HepG2 (cell line): ENCODE results near the gene ECEL1. TPM values are rescaled to one million over a fixed set of nuclear protein-coding genes. Genes with fewer than 3 reads are reported as not detected.

Experiments
- ATAC-seq: fragments of 200-7000 bp; cut with Tn5 transposase; 3 replicates; pipeline ENCODE4 v1.9.1; 2020; ENCODE audit warnings: mild to moderate bottlenecking, moderate library complexity
- BruUV-seq: library from RNA; stranded (reverse); fragments of 400-500 nt; replicated peaks from 2 replicates; lab custom pipeline; 2021; lab: Mats Ljungman, UMichigan
- CTCF ChIA-PET: fragments of 300-600 bp; formaldehyde crosslinking; extraction: SDS; loops from one replicate; lab custom pipeline; 2021; ENCODE audit warnings: low total read pairs, inconsistent platforms, low intra/inter-chr PET ratio; lab: Yijun Ruan, JAX
- POLR2A ChIA-PET: fragments of 350-600 bp; sonication (Branson Sonifier 250); formaldehyde crosslinking; loops from one replicate; lab custom pipeline; 2020; ENCODE audit warnings: antibody characterized with exemption, inconsistent platforms; lab: Yijun Ruan, JAX
- DNase-seq: peaks from one replicate; pipeline ENCODE4 v3.0.0-alpha.2; 2015; ENCODE audit warnings: low spot score
- FAIRE-seq: peaks from 3 replicates; lab custom pipeline; 2011; peaks lifted over from hg19 to GRCh38; lab: Jason Lieb, UNC
- H2AFZ ChIP-seq: one replicate; pipeline ENCODE4 v1.6.1; 2011; ENCODE audit warnings: low read length, inconsistent platforms
- H3K27ac ChIP-seq: fragments of 300-600 bp; 3 replicates; pipeline ENCODE4 v1.8.0; 2011; ENCODE audit warnings: mixed run types, mild to moderate bottlenecking, mixed read lengths, low read length, inconsistent platforms; ENCODE audit not compliant: insufficient read depth; ENCODE audit errors: extremely low read length
- H3K27me3 ChIP-seq, 2 experiments: fragments of 200-600 bp in 1 of 2; 2 replicates in 1 of 2; 3 replicates in 1 of 2; pipeline versions ENCODE4 v1.6.0 to v1.8.0; 2011; ENCODE audit warnings: low read length in 2 of 2, mild to moderate bottlenecking in 2 of 2, moderate library complexity in 2 of 2, inconsistent platforms in 1 of 2; ENCODE audit not compliant: insufficient read depth in 2 of 2, control insufficient read depth in 1 of 2
- H3K36me3 ChIP-seq, 2 experiments: fragments of 200-600 bp in 1 of 2; replicated peaks in 1 of 2; 2 replicates in 1 of 2; 3 replicates in 1 of 2; pipeline versions ENCODE4 v1.5.1 to v1.8.0; 2011; ENCODE audit warnings: low read length in 2 of 2, inconsistent platforms in 1 of 2; ENCODE audit not compliant: insufficient read depth in 2 of 2, control insufficient read depth in 1 of 2
- H3K4me1 ChIP-seq: 2 replicates; pipeline ENCODE4 v1.5.1; 2012; ENCODE audit warnings: low read length, inconsistent platforms; ENCODE audit not compliant: insufficient read depth
- H3K4me2 ChIP-seq: 2 replicates; pipeline ENCODE4 v1.6.0; 2011; ENCODE audit warnings: low read depth, low read length, inconsistent platforms
- H3K4me3 ChIP-seq, 3 experiments: fragments of 200-600 bp in 1 of 3; sonication (generic), shearing (Covaris generic) in 1 of 3; replicated peaks in 1 of 3; 2 replicates each; pipeline ENCODE4 v1.5.1; 2011 to 2016; ENCODE audit warnings: low read length in 3 of 3, inconsistent platforms in 2 of 3, low read depth in 2 of 3, mild to moderate bottlenecking in 2 of 3, control low read depth in 1 of 3, mixed read lengths in 1 of 3; ENCODE audit not compliant: insufficient read depth in 1 of 3
- H3K79me2 ChIP-seq: one replicate; pipeline ENCODE4 v1.6.1; 2011; ENCODE audit warnings: low read length, inconsistent platforms; ENCODE audit not compliant: insufficient read depth
- H3K9ac ChIP-seq: 2 replicates; pipeline ENCODE4 v1.6.0; 2011; ENCODE audit warnings: mild to moderate bottlenecking, low read depth, low read length, inconsistent platforms; ENCODE audit not compliant: insufficient read depth
- H3K9me3 ChIP-seq: 2 replicates; pipeline ENCODE4 v1.5.1; 2012; ENCODE audit warnings: mild to moderate bottlenecking, low read length
- H4K20me1 ChIP-seq: 2 replicates; pipeline ENCODE4 v1.6.0; 2011; ENCODE audit warnings: inconsistent platforms, mild to moderate bottlenecking, low read length, moderate library complexity; ENCODE audit not compliant: insufficient read depth
- CHD4 ChIP-seq: fragments of 200-600 bp; sonication (generic); IDR thresholded peaks from 2 replicates; pipeline ENCODE4 v1.7.0; 2017; ENCODE audit warnings: mild to moderate bottlenecking, low read length, borderline replicate concordance
- ETV5 ChIP-seq: IDR thresholded peaks from 2 replicates; pipeline ENCODE4 v1.6.1; 2018; ENCODE audit warnings: missing biosample characterization, missing genetic modification reagents, inconsistent platforms, borderline replicate concordance
- FIP1L1 ChIP-seq: fragments of 200-400 bp; formaldehyde crosslinking; IDR thresholded peaks from 2 replicates; pipeline ENCODE4 v1.6.1; 2018; ENCODE audit warnings: low read depth, mild to moderate bottlenecking, low read length, moderate library complexity, borderline replicate concordance; ENCODE audit not compliant: insufficient read depth
- HNRNPH1 ChIP-seq: fragments of 200-400 bp; formaldehyde crosslinking; optimal IDR thresholded peaks from 2 replicates; pipeline ENCODE3; 2017; ENCODE audit warnings: mild to moderate bottlenecking, low read depth, low read length
- HOXD1 ChIP-seq: sonication (generic); formaldehyde crosslinking; IDR thresholded peaks from 2 replicates; pipeline ENCODE4 v1.5.0; 2020; ENCODE audit warnings: missing genetic modification reagents
- MED1 ChIP-seq: sonication (generic); formaldehyde crosslinking; IDR thresholded peaks from 2 replicates; pipeline ENCODE4 v1.4.0; 2020; ENCODE audit warnings: missing genetic modification reagents
- MIER2 ChIP-seq: IDR thresholded peaks from 2 replicates; pipeline ENCODE4 v1.6.1; 2016; ENCODE audit warnings: missing biosample characterization, missing genetic modification reagents
- MTF1 ChIP-seq: sonication (generic); formaldehyde crosslinking; IDR thresholded peaks from 2 replicates; pipeline ENCODE4 v1.5.0; 2020; ENCODE audit warnings: missing genetic modification reagents
- NRL ChIP-seq: sonication (generic); formaldehyde crosslinking; IDR thresholded peaks from 2 replicates; pipeline ENCODE4 v1.5.0; 2020; ENCODE audit warnings: missing genetic modification reagents, mild to moderate bottlenecking, moderate library complexity, borderline replicate concordance
- PTBP1 ChIP-seq: fragments of 200-400 bp; formaldehyde crosslinking; IDR thresholded peaks from 2 replicates; pipeline ENCODE4 v1.6.1; 2018; ENCODE audit warnings: low read length, low read depth; ENCODE audit not compliant: poor library complexity, severe bottlenecking
- TEAD3 ChIP-seq: optimal IDR thresholded peaks from 2 replicates; pipeline ENCODE3; 2016; ENCODE audit warnings: borderline replicate concordance
- ZNF138 ChIP-seq: sonication (generic); formaldehyde crosslinking; IDR thresholded peaks from 2 replicates; pipeline ENCODE4 v1.5.0; 2020; ENCODE audit warnings: mild to moderate bottlenecking, low read depth, missing genetic modification reagents
- ZNF343 ChIP-seq: sonication (generic); formaldehyde crosslinking; IDR thresholded peaks from 2 replicates; pipeline ENCODE4 v1.4.0; 2020; ENCODE audit warnings: mild to moderate bottlenecking, missing genetic modification reagents
- ZNF354B ChIP-seq: sonication (generic); formaldehyde crosslinking; IDR thresholded peaks from 2 replicates; pipeline ENCODE4 v1.8.0; 2022; ENCODE audit warnings: mild to moderate bottlenecking, missing genetic modification reagents
- ZNF383 ChIP-seq: sonication (generic); formaldehyde crosslinking; IDR thresholded peaks from 2 replicates; pipeline ENCODE4 v1.4.0; 2020; ENCODE audit warnings: missing genetic modification reagents, mild to moderate bottlenecking, borderline replicate concordance
- ZNF451 ChIP-seq: sonication (generic); formaldehyde crosslinking; IDR thresholded peaks from 2 replicates; pipeline ENCODE4 v1.5.0; 2020; ENCODE audit warnings: mild to moderate bottlenecking, missing genetic modification reagents
- ZNF546 ChIP-seq: sonication (generic); formaldehyde crosslinking; conservative IDR thresholded peaks from 2 replicates; pipeline ENCODE4 v1.8.1; 2023; ENCODE audit warnings: mild to moderate bottlenecking, missing genetic modification reagents
- ZNF652 ChIP-seq: IDR thresholded peaks from 2 replicates; pipeline ENCODE4 v1.6.1; 2016; ENCODE audit warnings: low read depth, borderline replicate concordance
- WGBS: methylation state at CpG from one replicate; pipeline ENCODE4 v1.1.6; 2017; ENCODE audit warnings: low lambda C conversion rate; 5-methylcytosine and 5-hydroxymethylcytosine counted together
- in situ Hi-C: cut with HindIII; loops from 2 replicates; pipeline ENCODE4 v1.10.0; 2017; ENCODE audit warnings: low pct_unique_long_range_greater_than_20kb; ENCODE audit not compliant: extremely low pct_ligation_motif_present
- intact Hi-C: fragments of 100-400 bp; cut with micrococcal nuclease; formaldehyde crosslinking; loops from one replicate; pipeline ENCODE4 v1.10.0; 2022; ENCODE audit not compliant: unreplicated experiment
- polyA plus RNA-seq, 8 experiments: library from polyadenylated mRNA; depleted of rRNA in 3 of 8; stranded (reverse) in 7 of 8; unstranded in 1 of 8; fragments of >200 nt; fragmentation: Illumina TruSeq in 4 of 8; extraction: Trizol in 4 of 8; gene quantifications; 2 replicates each; pipeline versions ENCODE4 v1.2.1 to v1.2.3, GENCODE V29; 2011 to 2016; ENCODE audit warnings: low read depth in 4 of 8, missing spikeins in 1 of 8, mixed read lengths in 1 of 8; ENCODE audit not compliant: insufficient read depth in 1 of 8
- total RNA-seq, 5 experiments: library from RNA; depleted of rRNA; stranded (reverse); fragments of >200 nt; fragmentation: Illumina TruSeq; extraction: Trizol; gene quantifications; 2 replicates each; pipeline ENCODE4 v1.2.3, GENCODE V29; 2016; ENCODE audit warnings: low read depth in 1 of 5
- TF ChIP-seq, protein P1 (sequence below): sonication (generic); formaldehyde crosslinking; IDR thresholded peaks from 2 replicates; pipeline ENCODE4 v1.4.0; 2020; ENCODE audit warnings: missing genetic modification reagents

ECEL1 gene
- total and polyA plus RNA-seq, 2 of the 13 experiments (the other 11 are each of a cell fraction or from before 2014, with no cell fraction given), result not detected

- Histone ChIP-seq H4K20me1 (no peaks in the 10 kb centered on the region), H3K9me3 (no peaks in the 10 kb centered on the region), H3K4me2 (no peak overlapping the region), H3K4me1 (no peaks in the 10 kb centered on the region), H3K9ac (no peak overlapping the region), H3K27ac (no peak overlapping the region), H3K27me3 (peaks cover 22 to 91% of the 10 kb centered on the region in 2 experiments), H3K79me2 (no peaks in the 10 kb centered on the region)
- DNase-seq (no peak), FAIRE-seq (no peak), ATAC-seq (no peak)
- no TSS peak for BruUV-seq
- intact Hi-C loops, result no loop called here
- ChIA-PET CTCF (no interaction called here), POLR2A (no interaction called here)
- no peak for TF ChIP-seq ZNF343 (CRISPR knock-in tag)
- no peak for TF ChIP-seq ZNF451 (CRISPR knock-in tag)
- no peak for TF ChIP-seq MTF1
- no peak for TF ChIP-seq CHD4
- TF ChIP-seq MED1 (CRISPR knock-in tag), result no peak
- TF ChIP-seq ETV5 (CRISPR knock-in tag), result no peak
- no peak for TF ChIP-seq ZNF383 (CRISPR knock-in tag)
- no peak for TF ChIP-seq TEAD3 (CRISPR knock-in tag)
- TF ChIP-seq NRL (CRISPR knock-in tag), result no peak
- TF ChIP-seq, protein P1, sequence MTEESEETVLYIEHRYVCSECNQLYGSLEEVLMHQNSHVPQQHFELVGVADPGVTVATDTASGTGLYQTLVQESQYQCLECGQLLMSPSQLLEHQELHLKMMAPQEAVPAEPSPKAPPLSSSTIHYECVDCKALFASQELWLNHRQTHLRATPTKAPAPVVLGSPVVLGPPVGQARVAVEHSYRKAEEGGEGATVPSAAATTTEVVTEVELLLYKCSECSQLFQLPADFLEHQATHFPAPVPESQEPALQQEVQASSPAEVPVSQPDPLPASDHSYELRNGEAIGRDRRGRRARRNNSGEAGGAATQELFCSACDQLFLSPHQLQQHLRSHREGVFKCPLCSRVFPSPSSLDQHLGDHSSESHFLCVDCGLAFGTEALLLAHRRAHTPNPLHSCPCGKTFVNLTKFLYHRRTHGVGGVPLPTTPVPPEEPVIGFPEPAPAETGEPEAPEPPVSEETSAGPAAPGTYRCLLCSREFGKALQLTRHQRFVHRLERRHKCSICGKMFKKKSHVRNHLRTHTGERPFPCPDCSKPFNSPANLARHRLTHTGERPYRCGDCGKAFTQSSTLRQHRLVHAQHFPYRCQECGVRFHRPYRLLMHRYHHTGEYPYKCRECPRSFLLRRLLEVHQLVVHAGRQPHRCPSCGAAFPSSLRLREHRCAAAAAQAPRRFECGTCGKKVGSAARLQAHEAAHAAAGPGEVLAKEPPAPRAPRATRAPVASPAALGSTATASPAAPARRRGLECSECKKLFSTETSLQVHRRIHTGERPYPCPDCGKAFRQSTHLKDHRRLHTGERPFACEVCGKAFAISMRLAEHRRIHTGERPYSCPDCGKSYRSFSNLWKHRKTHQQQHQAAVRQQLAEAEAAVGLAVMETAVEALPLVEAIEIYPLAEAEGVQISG (CRISPR knock-in tag), result no peak
- TF ChIP-seq ZNF354B (CRISPR knock-in tag), result no peak
- TF ChIP-seq ZNF652, result no peak
- TF ChIP-seq HOXD1 (CRISPR knock-in tag), result no peak
- TF ChIP-seq PTBP1, result no peak
- TF ChIP-seq ZNF138 (CRISPR knock-in tag), result no peak
- TF ChIP-seq FIP1L1, result no peak
- TF ChIP-seq MIER2, result no peak
- no peak for TF ChIP-seq ZNF546
- no peak for TF ChIP-seq HNRNPH1
- TF ChIP-seq, all 625 proteins: peak for 0
- 25% methylated on average over 8 of the region's 8 CpGs for WGBS
- H2AFZ ChIP-seq, result no peak overlapping the region
- no peaks in the 10 kb centered on the region for H3K36me3 ChIP-seq
- in situ Hi-C loops, result no loop called here
- no peak overlapping the region for H3K4me3 ChIP-seq
Observed at GRCh38 chr2:232492236-232492848, 4.7 kb upstream of the ECEL1 start.
